GM12878 (cell line): ENCODE data around the gene MIAT.

Experiments
- CHD2 ChIP-seq: IDR thresholded peaks from 2 replicates; pipeline ENCODE4 v1.6.1; 2011; ENCODE audit warnings: low read depth, low read length, improper control_type of control experiment, borderline replicate concordance
- CTCF ChIP-seq, 3 experiments: IDR thresholded peaks in 2 of 3; conservative IDR thresholded peaks in 1 of 3; 2 replicates each; pipeline ENCODE4 v1.5.1; 2011; ENCODE audit warnings: low read depth in 3 of 3, low read length in 3 of 3, mild to moderate bottlenecking in 3 of 3, control low read depth in 2 of 3, moderate library complexity in 2 of 3, inconsistent platforms in 1 of 3, mixed read lengths in 1 of 3; ENCODE audit not compliant: control insufficient read depth in 2 of 3, insufficient read depth in 1 of 3; ENCODE audit errors: extremely low read depth in 1 of 3
- FOXM1 ChIP-seq: IDR thresholded peaks from 2 replicates; pipeline ENCODE4 v1.6.1; 2012; ENCODE audit warnings: low read depth, mild to moderate bottlenecking, inconsistent platforms, low read length, moderate library complexity
- JUND ChIP-seq: IDR thresholded peaks from 2 replicates; pipeline ENCODE4 v1.6.1; 2012; ENCODE audit warnings: low read depth, mild to moderate bottlenecking, low read length, improper control_type of control experiment, moderate library complexity
- NR2C2 ChIP-seq: IDR thresholded peaks from 2 replicates; pipeline ENCODE4 v1.6.1; 2011; ENCODE audit warnings: borderline replicate concordance, low read depth; ENCODE audit not compliant: control insufficient read depth, insufficient read length
- ZBTB33 ChIP-seq: fragments of 450-650 bp; IDR thresholded peaks from 2 replicates; pipeline ENCODE4 v1.6.1; 2017; ENCODE audit warnings: mild to moderate bottlenecking
- TF ChIP-seq, protein P1 (sequence below): IDR thresholded peaks from 2 replicates; pipeline ENCODE4 v1.6.1; 2012; ENCODE audit warnings: mild to moderate bottlenecking, low read depth, low read length
- TF ChIP-seq, protein P2 (sequence below): IDR thresholded peaks from 2 replicates; pipeline ENCODE4 v1.6.1; 2012; ENCODE audit warnings: low read depth, low read length, improper control_type of control experiment
- TF ChIP-seq, protein P3 (sequence below): fragments of 150-350 bp; IDR thresholded peaks from 2 replicates; pipeline ENCODE4 v1.6.1; 2016; ENCODE audit warnings: low read depth, low read length

DNA sequence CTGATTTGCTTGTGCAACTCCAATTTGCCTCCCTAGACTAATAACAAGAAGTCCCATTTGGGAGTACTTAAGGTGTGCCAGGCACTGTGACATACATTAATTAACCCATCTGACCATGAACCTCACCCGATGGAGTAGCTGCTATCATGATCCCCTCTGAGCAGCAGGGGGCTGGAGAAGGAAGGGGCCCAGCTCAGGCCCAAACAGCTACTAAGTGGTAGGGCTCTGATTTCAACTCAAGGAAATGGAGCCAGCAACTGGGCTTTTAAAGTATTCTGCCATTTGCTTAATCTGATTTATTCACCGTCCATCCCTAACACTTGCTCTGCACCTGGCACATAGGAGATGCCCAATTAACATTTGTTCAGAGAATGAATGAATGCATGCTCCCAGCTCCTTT is 40.7 kb upstream of the MIAT start:
- TF ChIP-seq ZBTB33 (no peak), CTCF (IDR thresholded peaks at IDR 0.05 in 2 of 3, conservative IDR thresholded peaks at IDR 0.05 in 1 of 3; ENCODE audit: control insufficient read depth in 2 of 3, extremely low read depth in 1 of 3, insufficient read depth in 1 of 3, low read depth in 3 of 3, low read length in 3 of 3) (no peak), CHD2 (no peak), NR2C2 (no peak), JUND (no peak), FOXM1 (no peak)
- TF ChIP-seq, protein P1, sequence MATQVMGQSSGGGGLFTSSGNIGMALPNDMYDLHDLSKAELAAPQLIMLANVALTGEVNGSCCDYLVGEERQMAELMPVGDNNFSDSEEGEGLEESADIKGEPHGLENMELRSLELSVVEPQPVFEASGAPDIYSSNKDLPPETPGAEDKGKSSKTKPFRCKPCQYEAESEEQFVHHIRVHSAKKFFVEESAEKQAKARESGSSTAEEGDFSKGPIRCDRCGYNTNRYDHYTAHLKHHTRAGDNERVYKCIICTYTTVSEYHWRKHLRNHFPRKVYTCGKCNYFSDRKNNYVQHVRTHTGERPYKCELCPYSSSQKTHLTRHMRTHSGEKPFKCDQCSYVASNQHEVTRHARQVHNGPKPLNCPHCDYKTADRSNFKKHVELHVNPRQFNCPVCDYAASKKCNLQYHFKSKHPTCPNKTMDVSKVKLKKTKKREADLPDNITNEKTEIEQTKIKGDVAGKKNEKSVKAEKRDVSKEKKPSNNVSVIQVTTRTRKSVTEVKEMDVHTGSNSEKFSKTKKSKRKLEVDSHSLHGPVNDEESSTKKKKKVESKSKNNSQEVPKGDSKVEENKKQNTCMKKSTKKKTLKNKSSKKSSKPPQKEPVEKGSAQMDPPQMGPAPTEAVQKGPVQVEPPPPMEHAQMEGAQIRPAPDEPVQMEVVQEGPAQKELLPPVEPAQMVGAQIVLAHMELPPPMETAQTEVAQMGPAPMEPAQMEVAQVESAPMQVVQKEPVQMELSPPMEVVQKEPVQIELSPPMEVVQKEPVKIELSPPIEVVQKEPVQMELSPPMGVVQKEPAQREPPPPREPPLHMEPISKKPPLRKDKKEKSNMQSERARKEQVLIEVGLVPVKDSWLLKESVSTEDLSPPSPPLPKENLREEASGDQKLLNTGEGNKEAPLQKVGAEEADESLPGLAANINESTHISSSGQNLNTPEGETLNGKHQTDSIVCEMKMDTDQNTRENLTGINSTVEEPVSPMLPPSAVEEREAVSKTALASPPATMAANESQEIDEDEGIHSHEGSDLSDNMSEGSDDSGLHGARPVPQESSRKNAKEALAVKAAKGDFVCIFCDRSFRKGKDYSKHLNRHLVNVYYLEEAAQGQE: no peak
- TF ChIP-seq, protein P2, sequence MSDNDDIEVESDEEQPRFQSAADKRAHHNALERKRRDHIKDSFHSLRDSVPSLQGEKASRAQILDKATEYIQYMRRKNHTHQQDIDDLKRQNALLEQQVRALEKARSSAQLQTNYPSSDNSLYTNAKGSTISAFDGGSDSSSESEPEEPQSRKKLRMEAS: no peak
- TF ChIP-seq, protein P3, sequence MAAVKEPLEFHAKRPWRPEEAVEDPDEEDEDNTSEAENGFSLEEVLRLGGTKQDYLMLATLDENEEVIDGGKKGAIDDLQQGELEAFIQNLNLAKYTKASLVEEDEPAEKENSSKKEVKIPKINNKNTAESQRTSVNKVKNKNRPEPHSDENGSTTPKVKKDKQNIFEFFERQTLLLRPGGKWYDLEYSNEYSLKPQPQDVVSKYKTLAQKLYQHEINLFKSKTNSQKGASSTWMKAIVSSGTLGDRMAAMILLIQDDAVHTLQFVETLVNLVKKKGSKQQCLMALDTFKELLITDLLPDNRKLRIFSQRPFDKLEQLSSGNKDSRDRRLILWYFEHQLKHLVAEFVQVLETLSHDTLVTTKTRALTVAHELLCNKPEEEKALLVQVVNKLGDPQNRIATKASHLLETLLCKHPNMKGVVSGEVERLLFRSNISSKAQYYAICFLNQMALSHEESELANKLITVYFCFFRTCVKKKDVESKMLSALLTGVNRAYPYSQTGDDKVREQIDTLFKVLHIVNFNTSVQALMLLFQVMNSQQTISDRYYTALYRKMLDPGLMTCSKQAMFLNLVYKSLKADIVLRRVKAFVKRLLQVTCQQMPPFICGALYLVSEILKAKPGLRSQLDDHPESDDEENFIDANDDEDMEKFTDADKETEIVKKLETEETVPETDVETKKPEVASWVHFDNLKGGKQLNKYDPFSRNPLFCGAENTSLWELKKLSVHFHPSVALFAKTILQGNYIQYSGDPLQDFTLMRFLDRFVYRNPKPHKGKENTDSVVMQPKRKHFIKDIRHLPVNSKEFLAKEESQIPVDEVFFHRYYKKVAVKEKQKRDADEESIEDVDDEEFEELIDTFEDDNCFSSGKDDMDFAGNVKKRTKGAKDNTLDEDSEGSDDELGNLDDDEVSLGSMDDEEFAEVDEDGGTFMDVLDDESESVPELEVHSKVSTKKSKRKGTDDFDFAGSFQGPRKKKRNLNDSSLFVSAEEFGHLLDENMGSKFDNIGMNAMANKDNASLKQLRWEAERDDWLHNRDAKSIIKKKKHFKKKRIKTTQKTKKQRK: no peak
